Nucleus accumbens (tissue), 56 donors: ENCODE measurements around the gene COL28A1.

Experiments
- DNase-seq, 56 donors: peaks; one replicate each; lab custom pipeline; 2025; lab: John Stamatoyannopoulos, UW

Gene COL28A1

GRCh38 chr7:7522421-7522820 is 13.3 kb downstream of the COL28A1 start:
- DNase-seq, result no peak

DNA sequence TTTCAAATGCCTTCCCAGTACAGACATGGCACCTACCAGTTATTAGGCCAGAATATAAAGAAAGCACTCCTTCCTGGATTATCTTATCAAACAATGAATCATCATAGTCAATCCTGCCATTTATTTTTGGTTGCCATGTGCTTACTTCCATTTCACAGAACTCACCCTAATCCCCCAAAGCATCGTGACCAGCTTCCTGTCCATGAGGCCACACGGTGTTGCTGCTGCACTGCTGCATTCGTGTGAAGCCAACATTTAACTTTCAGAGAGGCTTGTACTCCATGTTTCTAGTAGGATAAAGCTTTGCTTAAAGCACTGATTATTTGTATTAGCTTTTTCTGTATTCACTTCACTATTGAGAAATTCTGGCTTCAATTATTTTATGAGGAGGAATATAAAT is 14.4 kb downstream of the COL28A1 start:
- DNase-seq, result no peak

GRCh38 chr7:7519528-7519927 is 16.1 kb downstream of the COL28A1 start:
- DNase-seq, result no peak

DNA sequence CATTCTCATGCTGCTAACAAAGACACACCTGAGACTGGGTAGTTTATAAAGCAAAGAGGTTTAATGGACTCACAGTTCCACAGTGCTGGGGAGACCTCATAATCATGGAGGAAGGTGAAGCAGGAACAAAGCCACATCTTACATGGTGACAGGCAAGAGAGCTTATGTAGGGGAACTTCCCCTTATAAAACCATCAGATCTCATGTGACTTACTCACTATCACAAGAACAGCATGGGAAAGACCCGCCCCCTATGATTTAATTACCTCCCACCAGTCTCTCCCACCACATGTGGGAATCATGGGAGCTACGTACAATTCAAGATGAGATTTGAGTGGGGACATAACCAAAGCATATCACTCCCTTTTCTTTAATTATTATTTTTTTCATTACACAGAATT is 16.6 kb downstream of the COL28A1 start:
- DNase-seq, result no peak

- no peak for DNase-seq
These were observed 17.9 kb downstream of the COL28A1 start for GRCh38 chr7:7517754-7518153.

GRCh38 chr7:7516662-7517061 is 19.0 kb downstream of the COL28A1 start:
- no peak for DNase-seq

GRCh38 chr7:7516156-7516555 is 19.5 kb downstream of the COL28A1 start:
- no peak for DNase-seq

DNA sequence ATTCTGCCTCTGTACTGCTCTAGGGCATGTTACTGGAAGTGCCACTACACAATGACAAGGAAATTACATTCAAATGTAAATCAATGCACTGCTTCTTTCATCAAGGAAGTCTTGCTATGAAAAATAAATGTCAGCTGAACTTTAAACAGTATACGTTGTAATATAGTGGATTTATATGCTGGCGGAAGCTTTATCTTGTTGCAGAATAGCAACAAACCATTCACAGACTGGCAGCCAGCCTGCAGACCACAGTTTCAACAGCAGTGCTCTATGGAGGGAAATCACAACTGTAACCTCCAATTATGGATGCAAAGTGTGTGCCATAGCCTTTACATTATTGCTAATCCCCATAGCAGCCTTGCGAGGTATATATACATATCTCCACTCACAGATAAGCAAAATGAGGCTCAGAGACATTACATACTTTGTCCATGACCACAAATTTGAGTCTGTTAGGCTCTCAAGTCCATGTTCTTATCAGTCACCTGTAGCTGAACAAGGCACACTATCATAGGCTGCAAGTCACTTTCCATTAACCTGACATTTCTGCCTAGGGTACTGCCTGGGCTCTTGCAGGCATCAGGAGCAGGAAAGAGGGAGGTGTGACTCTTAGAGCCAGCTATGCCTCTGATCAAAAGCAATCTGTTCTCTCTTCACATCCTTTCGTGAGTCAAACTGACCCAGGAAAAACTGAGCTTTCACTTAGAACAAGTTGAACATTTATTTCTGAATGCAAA is 22.6 kb downstream of the COL28A1 start:
- DNase-seq, result no peak

DNA sequence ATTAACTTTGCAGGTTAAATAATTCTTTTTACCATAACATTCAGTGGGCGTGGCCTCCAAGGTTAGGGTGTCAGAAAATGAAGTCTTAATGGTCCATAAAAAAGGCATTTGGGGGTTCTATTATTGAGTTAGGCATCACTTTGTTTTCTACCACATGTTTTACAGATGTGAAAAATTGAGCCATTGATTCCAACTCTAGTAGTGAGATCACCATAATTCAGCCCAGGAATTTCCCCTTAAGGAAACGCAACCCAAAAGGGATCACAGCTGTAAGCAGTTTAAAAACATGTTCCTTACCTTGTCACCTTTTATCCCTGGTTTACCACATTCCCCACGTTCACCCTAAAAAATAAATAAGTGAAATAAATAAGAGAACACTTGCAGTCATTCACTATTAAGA is 24.9 kb downstream of the COL28A1 start:
- no peak for DNase-seq

DNA sequence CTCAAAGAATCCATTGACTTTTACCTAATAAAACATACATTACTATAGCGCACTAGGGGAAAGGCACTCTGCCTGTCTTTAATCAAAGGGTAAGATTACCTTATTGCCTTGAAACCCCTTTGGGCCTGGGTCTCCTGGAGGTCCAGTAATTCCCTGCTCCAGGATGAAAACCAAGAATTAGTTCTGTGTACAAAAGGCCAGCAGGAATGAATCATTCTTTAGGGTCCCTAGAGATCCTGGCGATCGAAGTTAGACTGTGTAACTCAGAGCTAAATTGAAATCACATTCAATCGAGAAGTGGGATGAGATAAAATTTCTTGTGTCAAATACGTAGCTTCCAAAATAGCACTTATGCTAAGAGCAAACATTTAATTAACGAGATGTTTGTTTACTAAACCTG is 29.8 kb downstream of the COL28A1 start:
- DNase-seq, result no peak

DNA sequence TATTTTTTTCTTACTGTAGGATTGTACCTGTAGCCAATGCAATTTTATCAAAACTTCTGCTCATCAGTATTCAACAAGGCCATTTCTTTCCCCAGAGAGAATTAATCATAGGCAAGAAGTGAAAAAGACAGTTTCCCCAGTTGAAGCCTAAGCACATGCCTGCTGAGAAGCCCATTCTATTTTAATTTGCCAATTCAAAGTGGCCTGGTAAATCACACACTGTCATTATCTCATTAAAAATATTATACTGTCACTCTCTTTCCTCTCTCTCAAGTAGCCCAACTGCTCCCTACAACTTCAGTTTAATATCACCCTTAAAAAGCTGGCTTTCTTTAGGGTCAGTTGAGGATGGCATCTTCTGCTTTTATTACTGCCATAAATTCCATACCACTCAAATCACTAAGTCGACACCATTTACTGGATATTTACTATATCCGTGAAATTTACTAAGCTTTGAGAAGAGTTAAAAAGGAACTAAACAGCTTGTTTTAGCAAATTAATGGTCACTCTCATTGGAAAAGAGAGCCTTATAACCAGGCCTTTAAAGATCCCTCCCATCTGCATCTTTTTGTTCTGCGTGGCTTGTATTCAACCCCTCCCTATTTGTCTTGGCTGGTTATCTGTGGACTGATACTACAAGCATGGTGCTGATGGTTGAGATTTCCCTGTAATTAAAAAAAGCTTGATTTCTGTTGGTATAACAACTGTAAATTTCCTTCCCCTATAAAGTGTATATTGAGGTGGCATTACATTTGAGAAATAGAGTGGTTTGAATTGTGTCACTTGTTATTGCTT is 30.6 kb downstream of the COL28A1 start:
- DNase-seq, result no peak

- no peak for DNase-seq
These were observed 35.8 kb downstream of the COL28A1 start for GRCh38 chr7:7499892-7500291.

- peak in 9 of 56 donors; percentile 1 to 25 (median 4) for DNase-seq
These were observed 36.8 kb downstream of the COL28A1 start for GRCh38 chr7:7498856-7499255.

DNA sequence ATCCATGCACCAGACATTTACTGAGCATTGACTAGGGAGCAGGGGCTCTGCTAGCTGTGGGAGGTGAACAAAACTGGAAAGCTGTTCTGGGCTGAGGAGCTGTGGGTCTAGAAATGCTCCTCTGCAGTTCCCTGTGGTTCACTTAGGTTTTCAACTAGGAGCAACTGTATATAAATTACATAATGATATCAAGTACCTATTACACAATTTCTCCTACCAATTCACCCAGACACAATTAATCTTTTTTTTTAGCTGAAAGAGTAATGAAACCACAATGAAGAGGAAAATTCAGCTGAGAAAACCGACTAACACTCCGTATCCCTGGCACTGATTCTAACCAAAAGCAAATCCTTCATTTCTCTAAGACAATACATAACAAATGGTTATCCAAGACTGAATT is 39.4 kb downstream of the COL28A1 start:
- DNase-seq, result no peak

GRCh38 chr7:7495171-7495570 is 40.5 kb downstream of the COL28A1 start:
- DNase-seq, result no peak

DNA sequence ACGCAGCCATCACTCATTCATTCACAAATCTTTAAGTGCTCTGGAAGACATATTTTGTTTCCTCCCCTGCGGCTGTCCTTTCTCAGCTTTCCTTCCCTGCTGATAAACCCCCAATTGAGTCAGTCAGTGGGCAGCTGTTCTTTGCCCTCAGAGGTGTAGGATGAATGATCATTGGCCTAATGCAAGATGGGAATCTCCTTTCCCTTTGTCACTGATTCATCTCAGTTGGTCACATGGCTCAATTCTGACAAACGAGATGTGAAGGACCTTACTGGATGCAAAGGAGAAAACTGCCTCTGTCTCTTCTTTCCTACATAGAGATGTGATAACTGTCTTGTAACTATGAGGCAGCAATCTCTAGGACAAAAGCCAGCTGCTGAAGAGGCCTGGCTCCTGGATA is 44.6 kb downstream of the COL28A1 start:
- no peak for DNase-seq

GRCh38 chr7:7490003-7490402 is 45.7 kb downstream of the COL28A1 start:
- DNase-seq, result no peak

DNA sequence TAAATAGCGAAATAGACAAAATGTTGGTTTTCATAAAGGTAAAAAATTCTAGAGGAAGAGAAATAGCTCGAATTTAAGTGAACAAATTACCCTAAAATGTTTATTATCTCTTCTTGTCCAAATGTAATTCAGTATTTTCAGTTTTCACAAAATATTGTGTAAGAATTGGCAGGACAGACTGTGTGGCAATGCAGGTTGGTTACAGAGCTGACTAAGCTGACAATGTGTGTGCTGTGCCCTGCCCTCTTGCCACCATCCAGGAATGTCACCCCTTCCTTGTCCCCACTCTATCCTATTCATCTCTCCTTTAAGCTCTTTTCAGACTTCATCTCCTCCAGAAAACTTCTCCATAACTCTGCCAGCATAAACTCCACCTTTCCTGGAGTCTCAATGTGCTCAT is 46.1 kb downstream of the COL28A1 start:
- no peak for DNase-seq

- no peak for DNase-seq
These were observed 49.3 kb downstream of the COL28A1 start for GRCh38 chr7:7486362-7486761.

DNA sequence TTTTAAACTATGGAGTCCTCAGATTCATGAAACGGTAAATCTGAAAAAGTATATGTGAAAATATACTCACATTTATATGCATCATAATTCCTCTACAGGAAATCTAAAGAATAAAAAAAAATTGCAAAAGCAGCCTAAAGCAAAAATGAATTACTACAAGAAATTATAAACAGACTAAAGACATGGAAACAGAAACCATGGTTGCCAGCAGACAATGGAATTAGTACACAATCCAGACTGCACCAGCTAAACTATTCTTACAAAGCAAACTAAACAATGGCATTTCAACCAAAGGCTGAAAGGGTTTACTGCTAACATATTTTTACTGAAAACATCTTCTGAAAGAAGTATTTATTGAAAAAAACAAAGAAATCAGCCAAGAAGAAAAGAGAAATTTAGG is 51.6 kb downstream of the COL28A1 start:
- no peak for DNase-seq

GRCh38 chr7:7481802-7482201 is 53.9 kb downstream of the COL28A1 start:
- no peak for DNase-seq

DNA sequence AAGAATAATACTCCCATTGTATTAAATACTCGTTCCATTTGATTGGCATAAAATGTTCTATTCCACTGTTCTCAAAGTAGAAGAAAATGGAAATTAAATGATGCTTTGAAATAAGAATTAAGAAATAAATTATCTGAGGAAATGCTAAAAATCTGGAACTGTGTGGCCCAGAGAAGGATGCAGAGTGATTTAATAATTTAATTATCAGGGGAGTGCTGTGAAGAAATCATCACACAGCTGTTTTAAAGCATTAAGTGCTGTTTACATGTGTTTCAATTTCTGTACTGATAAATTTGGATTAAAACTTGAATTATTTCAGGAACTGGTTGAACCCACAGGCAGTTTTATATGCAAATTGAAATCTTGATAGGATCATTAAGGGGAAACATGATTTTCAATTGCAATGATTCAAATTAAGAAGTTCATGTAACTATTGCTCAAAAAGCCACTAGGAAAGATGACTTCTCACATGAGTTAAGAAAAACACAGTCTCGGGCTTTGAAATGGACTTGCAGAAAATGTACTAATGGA is 56.3 kb downstream of the COL28A1 start:
- DNase-seq, result no peak
